Measurements from ENCODE around the gene TEX2.

- no peak for TF ChIP-seq EZH2 (IDR thresholded peaks at IDR 0.05; ENCODE audit: low read depth)
- no peak for TF ChIP-seq CTCF (conservative IDR thresholded peaks at IDR 0.05)
Observed at GRCh38 chr17:64171041-64171440, 92.0 kb downstream of the TEX2 start.

All from PC-9 (cell line).